HG03460 (cell line): Measurements from ENCODE around the gene SYNJ2.
A peak's percentile ranks its signal among the peaks of the same experiment; 100 is the strongest.

Experiments used
- ATAC-seq: cut with Tn5 transposase; IDR thresholded peaks from one replicate; pipeline ENCODE4 v1.9.1; 2021; ENCODE audit not compliant: unreplicated experiment

SYNJ2 gene

GRCh38 chr6:158026901-158027589 is 45.4 kb downstream of the SYNJ2 start:
- ATAC-seq = peak; percentile 13

- ATAC-seq = no peak
Observed at GRCh38 chr6:158027590-158028285, 46.1 kb downstream of the SYNJ2 start.

- no peak for ATAC-seq
Observed at GRCh38 chr6:158028421-158028820, 46.8 kb downstream of the SYNJ2 start.

- ATAC-seq = no peak
Observed at GRCh38 chr6:158028876-158029275, 47.2 kb downstream of the SYNJ2 start.

GRCh38 chr6:158029668-158030230 is 48.1 kb downstream of the SYNJ2 start:
- ATAC-seq = no peak

- no peak for ATAC-seq
Observed at GRCh38 chr6:158030380-158031300, 49.0 kb downstream of the SYNJ2 start.

- ATAC-seq = peak; percentile 40
Observed at GRCh38 chr6:158031381-158032353, 50.0 kb downstream of the SYNJ2 start.

- ATAC-seq = no peak
Observed at GRCh38 chr6:158032354-158032733, 50.7 kb downstream of the SYNJ2 start.

- ATAC-seq = no peak
Observed at GRCh38 chr6:158033077-158033750, 51.6 kb downstream of the SYNJ2 start.

GRCh38 chr6:158033751-158034702 is 52.4 kb downstream of the SYNJ2 start:
- ATAC-seq = no peak

GRCh38 chr6:158036261-158036660 is 54.6 kb downstream of the SYNJ2 start:
- ATAC-seq = no peak

- ATAC-seq = no peak
Observed at GRCh38 chr6:158037021-158037420, 55.4 kb downstream of the SYNJ2 start.

GRCh38 chr6:158037771-158038170 is 56.1 kb downstream of the SYNJ2 start:
- no peak for ATAC-seq

- no peak for ATAC-seq
Observed at GRCh38 chr6:158038291-158039177, 56.9 kb downstream of the SYNJ2 start.

- no peak for ATAC-seq
Observed at GRCh38 chr6:158039178-158039557, 57.5 kb downstream of the SYNJ2 start.

- ATAC-seq = no peak
Observed at GRCh38 chr6:158039571-158040050, 57.9 kb downstream of the SYNJ2 start.

GRCh38 chr6:158040051-158040803 is 58.6 kb downstream of the SYNJ2 start:
- ATAC-seq = no peak
